ENCODE results near the gene ST6GALNAC2. TPM values are rescaled to one million over a fixed set of nuclear protein-coding genes. Genes with fewer than 3 reads are reported as not detected.

The ST6GALNAC2 gene
- polyA plus RNA-seq, 6 donors from 2014 or later = 0.22 to 1.0 (median 0.48) TPM; not detected in 1

DNA sequence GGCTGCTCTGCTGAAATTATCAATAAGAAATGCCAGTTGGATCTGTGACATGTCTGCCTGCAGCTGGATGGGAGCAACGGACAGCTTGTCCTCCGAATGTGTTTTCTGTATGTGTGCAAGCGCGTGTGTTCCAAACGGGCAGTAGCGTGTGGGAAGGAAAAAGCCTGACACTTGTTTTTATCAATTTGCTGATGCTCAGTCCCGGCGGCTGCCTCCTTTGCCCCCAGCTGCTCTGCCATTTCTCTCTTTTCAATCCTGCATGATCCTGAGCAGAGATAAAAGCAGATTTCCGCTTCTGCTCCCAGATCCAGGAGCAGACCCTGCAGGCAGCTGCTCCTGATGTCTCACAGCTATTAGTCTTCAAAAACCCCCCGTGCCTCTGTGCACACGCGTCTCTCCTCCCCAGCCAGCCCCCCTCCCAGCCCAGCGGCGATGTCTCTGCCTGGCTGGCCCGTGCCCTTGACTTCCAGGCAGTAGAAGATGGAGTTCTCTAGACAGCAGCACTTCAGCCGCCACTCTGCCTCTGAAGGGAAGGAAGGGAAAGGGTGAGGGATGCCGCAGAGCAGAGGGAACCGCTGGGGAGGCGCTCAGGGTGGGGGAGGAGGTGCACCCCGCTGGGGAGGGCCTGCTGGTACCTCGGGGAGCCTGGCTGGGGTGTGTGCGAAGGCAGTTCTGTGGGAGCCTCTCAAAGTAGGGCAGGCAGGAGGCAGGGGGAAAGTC lies 41.7 kb downstream of the ST6GALNAC2 start:
- H3K9me3 Mint-ChIP-seq = no peaks in the 10 kb centered on the region
- no peak overlapping the region for H3K27ac Mint-ChIP-seq
- peaks cover 14 to 16% (median 16%) of the 10 kb centered on the region in 3 donors for H3K4me1 Mint-ChIP-seq
- H3K4me3 Mint-ChIP-seq = no peak overlapping the region
- H3K27me3 Mint-ChIP-seq = peaks cover 18 to 42% (median 26%) of the 10 kb centered on the region in 3 donors
- DNase-seq (no peak), ATAC-seq (ENCODE audit: low read depth in 2 of 2) (no peak)
- H3K36me3 Mint-ChIP-seq = peaks cover 3 to 12% of the 10 kb centered on the region in 2 donors

DNA sequence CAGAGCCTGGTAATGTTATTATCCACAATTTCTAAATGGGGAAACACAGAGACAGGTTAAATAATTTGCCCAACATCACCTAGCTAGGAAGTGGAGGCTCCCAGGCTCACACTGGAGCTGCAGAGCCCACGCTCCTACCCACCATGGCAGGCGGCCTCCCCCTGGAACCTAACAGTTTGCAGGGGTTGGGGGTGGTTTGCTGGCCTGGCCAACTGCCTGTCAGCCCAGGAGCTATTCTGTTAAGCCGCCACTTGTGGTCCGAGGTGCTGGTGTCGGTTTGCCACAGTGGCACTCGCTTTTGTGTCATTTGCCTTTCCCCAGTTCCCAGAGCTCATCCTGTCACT lies 42.2 kb downstream of the ST6GALNAC2 start:
- Mint-ChIP-seq H3K27me3 (peaks cover 19 to 47% (median 32%) of the 10 kb centered on the region in 3 donors), H3K27ac (no peak overlapping the region), H3K4me1 (peaks cover 14 to 21% (median 21%) of the 10 kb centered on the region in 3 donors), H3K4me3 (no peak overlapping the region), H3K36me3 (peaks cover 3 to 12% of the 10 kb centered on the region in 2 donors), H3K9me3 (no peaks in the 10 kb centered on the region)
- DNase-seq (no peak), ATAC-seq (ENCODE audit: low read depth in 2 of 2) (no peak)

GRCh38 chr17:76542984-76543383 lies 42.7 kb downstream of the ST6GALNAC2 start:
- peaks cover 14 to 24% (median 21%) of the 10 kb centered on the region in 3 donors for H3K4me1 Mint-ChIP-seq
- no peak for ATAC-seq (ENCODE audit: low read depth in 2 of 2)
- peaks cover 19 to 49% (median 32%) of the 10 kb centered on the region in 3 donors for H3K27me3 Mint-ChIP-seq
- H3K9me3 Mint-ChIP-seq = no peaks in the 10 kb centered on the region
- peaks cover 3 to 12% of the 10 kb centered on the region in 2 donors for H3K36me3 Mint-ChIP-seq
- no peak overlapping the region for H3K4me3 Mint-ChIP-seq
- H3K27ac Mint-ChIP-seq = no peak overlapping the region
- DNase-seq = no peak

- DNase-seq (no peak), ATAC-seq (ENCODE audit: low read depth in 2 of 2) (no peak)
Measured at GRCh38 chr17:76542566-76542971, 43.1 kb downstream of the ST6GALNAC2 start.

DNA sequence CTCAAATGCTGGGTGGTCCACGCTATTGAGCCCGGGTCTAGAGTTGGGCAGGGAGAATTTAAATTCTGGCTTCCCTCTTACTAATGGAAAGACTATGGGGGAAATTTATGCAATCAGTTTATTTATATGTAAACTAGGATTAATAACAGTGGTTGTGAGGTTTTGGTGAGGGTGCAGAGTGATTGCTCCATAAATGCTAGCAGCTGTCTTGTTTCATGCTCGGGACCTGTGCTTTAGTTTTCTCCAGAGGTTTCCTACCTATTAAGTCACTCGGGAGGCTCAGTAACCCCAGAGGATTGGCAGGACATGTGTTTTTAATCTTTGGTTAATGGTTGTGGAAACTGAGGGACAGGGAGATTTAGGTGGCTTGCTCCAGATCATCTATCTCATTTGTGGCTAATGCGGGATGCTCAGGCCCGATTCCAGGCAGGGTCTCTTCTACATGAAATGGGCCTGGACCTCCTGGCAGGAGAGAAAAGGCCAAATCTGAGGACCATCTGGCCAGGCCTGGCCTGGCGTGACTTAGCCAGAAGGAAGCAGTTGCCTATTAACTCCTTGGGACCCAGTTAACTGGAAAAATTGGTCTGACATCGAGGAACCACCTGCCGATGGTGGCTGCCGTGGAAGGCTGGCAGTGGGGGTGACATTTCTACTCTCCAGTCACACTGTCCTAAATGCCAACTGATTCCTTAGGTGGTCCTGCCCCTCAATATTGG lies 43.8 kb downstream of the ST6GALNAC2 start:
- H3K4me1 Mint-ChIP-seq = peaks cover 15 to 24% (median 21%) of the 10 kb centered on the region in 3 donors
- DNase-seq (no peak), ATAC-seq (ENCODE audit: low read depth in 2 of 2) (no peak)
- H3K9me3 Mint-ChIP-seq = no peaks in the 10 kb centered on the region
- H3K36me3 Mint-ChIP-seq = peaks cover 3 to 12% of the 10 kb centered on the region in 2 donors
- H3K27ac Mint-ChIP-seq = peak overlapping the region in 1 of 6 donors; percentile 25
- peaks cover 19 to 52% (median 32%) of the 10 kb centered on the region in 3 donors for H3K27me3 Mint-ChIP-seq
- H3K4me3 Mint-ChIP-seq = no peak overlapping the region

More at GRCh38 chr17:76542566-76542971, 43.1 kb downstream of the ST6GALNAC2 start:
- Mint-ChIP-seq H3K4me3 (no peak overlapping the region), H3K36me3 (peaks cover 3 to 12% of the 10 kb centered on the region in 2 donors), H3K9me3 (no peaks in the 10 kb centered on the region), H3K27me3 (peaks cover 19 to 49% (median 32%) of the 10 kb centered on the region in 3 donors), H3K4me1 (peaks cover 14 to 24% (median 21%) of the 10 kb centered on the region in 3 donors), H3K27ac (peak overlapping the region in 1 of 6 donors; percentile 20)

GRCh38 chr17:76540381-76541300 lies 45.0 kb downstream of the ST6GALNAC2 start:
- ATAC-seq (ENCODE audit: low read depth in 2 of 2) (peak; percentile 41 to 42), DNase-seq (peak; percentile 24)
- H3K4me3 Mint-ChIP-seq = peak overlapping the region in 2 of 8 donors; percentile 25 to 65
- H3K36me3 Mint-ChIP-seq = peaks cover 3 to 12% of the 10 kb centered on the region in 2 donors
- peaks cover 19 to 33% (median 23%) of the 10 kb centered on the region in 3 donors for H3K4me1 Mint-ChIP-seq
- H3K27me3 Mint-ChIP-seq = peaks cover 24 to 60% (median 32%) of the 10 kb centered on the region in 3 donors
- H3K9me3 Mint-ChIP-seq = no peaks in the 10 kb centered on the region
- H3K27ac Mint-ChIP-seq = no peak overlapping the region

DNA sequence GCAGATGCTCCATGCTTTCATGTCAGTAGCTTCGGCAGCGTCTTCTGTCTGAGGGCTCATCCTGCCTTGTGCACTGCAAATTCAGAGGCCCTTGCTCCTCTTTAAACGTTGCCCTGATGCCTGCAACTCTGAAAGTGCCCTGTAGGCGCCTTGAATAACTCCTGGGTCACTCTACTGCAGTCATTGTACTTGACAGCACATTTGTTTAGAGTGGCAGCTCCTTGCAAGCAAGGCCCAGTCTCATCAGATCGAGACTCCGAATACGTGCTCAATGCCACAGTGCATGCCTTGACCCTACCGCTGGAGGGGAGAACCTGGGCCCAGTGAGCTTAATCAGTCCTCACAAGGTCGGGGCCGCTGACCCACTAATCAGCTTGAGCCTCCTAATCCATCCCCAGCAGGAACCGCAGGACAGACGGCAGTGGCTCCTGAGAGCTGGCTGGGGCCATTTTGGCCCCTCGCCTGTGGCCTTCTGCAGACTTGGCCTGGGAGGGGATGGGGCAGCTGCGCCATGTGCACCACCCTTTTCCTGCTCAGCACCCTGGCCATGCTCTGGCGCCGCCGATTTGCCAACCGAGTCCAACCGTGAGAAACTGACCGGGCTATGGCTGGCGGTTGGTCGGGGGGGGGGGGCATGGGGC lies 45.9 kb downstream of the ST6GALNAC2 start, which contains the start of gene PRCD:
PRCD (plus strand) TSS at position 414 of the 641 bp plus-strand sequence; CDS start at position 512, 98 bp downstream.
- H3K27me3 Mint-ChIP-seq = peaks cover 24 to 65% (median 32%) of the 10 kb centered on the region in 3 donors

DNA sequence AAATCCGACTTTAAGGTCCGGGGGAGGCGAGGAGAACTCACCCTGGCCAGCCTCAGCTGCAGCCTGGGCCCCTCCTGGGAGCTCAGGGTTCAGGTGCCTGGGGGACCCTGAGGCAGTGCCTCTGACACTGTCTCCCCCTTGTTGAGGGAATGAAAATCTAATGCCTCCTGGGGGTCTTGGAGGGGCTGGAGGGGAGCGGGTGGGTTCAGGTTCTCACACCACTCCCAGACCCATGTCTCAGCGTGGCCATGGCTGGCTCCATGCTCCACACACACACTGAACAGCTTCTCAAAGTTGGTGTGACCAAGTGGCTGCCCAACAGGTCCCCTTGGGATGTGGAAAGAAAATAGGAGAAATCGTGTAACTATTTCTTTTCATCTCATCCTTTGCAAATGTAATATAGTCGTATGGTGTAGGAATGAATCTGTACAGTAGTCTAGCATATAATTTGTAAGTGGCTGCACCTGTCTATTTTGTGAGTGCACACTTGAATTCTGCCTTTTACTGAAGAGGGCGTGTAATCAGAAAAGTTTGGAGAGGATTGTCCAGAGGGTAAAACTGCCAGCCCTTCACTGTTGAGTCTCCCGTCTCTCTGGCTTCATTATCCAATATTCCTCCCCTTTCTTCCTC lies 46.6 kb downstream of the ST6GALNAC2 start:
- H3K27ac Mint-ChIP-seq = peak overlapping the region in 3 of 6 donors; percentile 47 to 75 (median 57)
- DNase-seq (no peak), ATAC-seq (ENCODE audit: low read depth in 2 of 2) (no peak)
- peaks cover 23 to 58% (median 31%) of the 10 kb centered on the region in 3 donors for H3K27me3 Mint-ChIP-seq
- H3K36me3 Mint-ChIP-seq = peaks cover 3 to 12% of the 10 kb centered on the region in 2 donors
- H3K4me3 Mint-ChIP-seq = peak overlapping the region; percentile 71 to 87 (median 75)
- no peaks in the 10 kb centered on the region for H3K9me3 Mint-ChIP-seq
- peaks cover 19 to 42% (median 30%) of the 10 kb centered on the region in 3 donors for H3K4me1 Mint-ChIP-seq

More for the DNA sequence above, 45.9 kb downstream of the ST6GALNAC2 start, which contains the start of gene PRCD:
- DNase-seq (no peak), ATAC-seq (ENCODE audit: low read depth in 2 of 2) (no peak)
- H3K4me1 Mint-ChIP-seq = peaks cover 19 to 42% (median 32%) of the 10 kb centered on the region in 3 donors
- H3K9me3 Mint-ChIP-seq = no peaks in the 10 kb centered on the region
- peak within 1 kb of the TSS; percentile 54 to 87 (median 74) for H3K4me3 Mint-ChIP-seq
- peaks cover 3 to 12% of the 10 kb centered on the region in 2 donors for H3K36me3 Mint-ChIP-seq
- H3K27ac Mint-ChIP-seq = peak within 1 kb of the TSS in 3 of 6 donors; percentile 47 to 75 (median 57)

- DNase-seq (no peak), ATAC-seq (ENCODE audit: low read depth in 2 of 2) (no peak)
- Mint-ChIP-seq H3K36me3 (peaks cover 3 to 12% of the 10 kb centered on the region in 2 donors), H3K4me3 (peak overlapping the region; percentile 71 to 87 (median 75)), H3K9me3 (no peaks in the 10 kb centered on the region), H3K4me1 (peaks cover 19 to 42% (median 29%) of the 10 kb centered on the region in 3 donors), H3K27ac (peak overlapping the region in 2 of 6 donors; percentile 47 to 75), H3K27me3 (peaks cover 18 to 54% (median 27%) of the 10 kb centered on the region in 3 donors)
Measured at GRCh38 chr17:76538281-76538931, 47.3 kb downstream of the ST6GALNAC2 start.

GRCh38 chr17:76537578-76538280 lies 47.9 kb downstream of the ST6GALNAC2 start, which contains the start of gene CYGB:
Gene CYGB, minus strand, starts transcription at chr17:76537709. Its CDS starts 167 bp downstream, at chr17:76537542.
- DNase-seq = no peak

GRCh38 chr17:76537288-76537577 lies 48.4 kb downstream of the ST6GALNAC2 start:
- H3K4me1 Mint-ChIP-seq = peaks cover 19 to 42% (median 30%) of the 10 kb centered on the region in 3 donors
- ATAC-seq (ENCODE audit: low read depth in 2 of 2) (peak; percentile 28 to 32), DNase-seq (no peak)
- peak overlapping the region in 7 of 8 donors; percentile 33 to 73 (median 63) for H3K4me3 Mint-ChIP-seq
- no peaks in the 10 kb centered on the region for H3K9me3 Mint-ChIP-seq
- peaks cover 3 to 4% of the 10 kb centered on the region in 2 donors for H3K36me3 Mint-ChIP-seq
- no peak overlapping the region for H3K27ac Mint-ChIP-seq
- H3K27me3 Mint-ChIP-seq = peaks cover 18 to 46% (median 20%) of the 10 kb centered on the region in 3 donors

More at GRCh38 chr17:76537578-76538280, 47.9 kb downstream of the ST6GALNAC2 start, which contains the start of gene CYGB:
- Mint-ChIP-seq H3K36me3 (peaks cover 3 to 9% of the 10 kb centered on the region in 2 donors), H3K9me3 (no peaks in the 10 kb centered on the region), H3K27ac (peak within 1 kb of the TSS in 2 of 6 donors; percentile 47 to 75), H3K4me1 (peaks cover 19 to 42% (median 29%) of the 10 kb centered on the region in 3 donors), H3K27me3 (peaks cover 18 to 51% (median 25%) of the 10 kb centered on the region in 3 donors), H3K4me3 (peak within 1 kb of the TSS; percentile 71 to 87 (median 75))
- ATAC-seq (ENCODE audit: low read depth in 2 of 2) = peak; percentile 68 to 70

Data from naive B cell (primary cell).